Spleen (tissue), 11 donors: ENCODE data around the gene PTGER4. TPM values are rescaled to one million over a fixed set of nuclear protein-coding genes. Genes with fewer than 3 reads are reported as not detected.

Source experiments
- DNase-seq: peaks from one replicate; pipeline ENCODE4 v3.0.0-alpha.2; 2020
- H3K27ac ChIP-seq, 8 donors: fragments of 200-600 bp; sonication (generic) in 7 of 8; 1 replicate in 4 of 8; 2 replicates in 4 of 8; pipeline versions ENCODE4 v1.5.0 to v1.8.0; 2016 to 2021; ENCODE audit warnings: inconsistent platforms in 4 of 8, mild to moderate bottlenecking in 4 of 8, moderate library complexity in 1 of 8
- H3K27me3 ChIP-seq, 7 donors: fragments of 200-600 bp; sonication (generic) in 6 of 7; replicated peaks in 1 of 7; 1 replicate in 4 of 7; 2 replicates in 3 of 7; pipeline versions ENCODE4 v1.5.0 to v1.8.0; 2016 to 2021; ENCODE audit warnings: inconsistent platforms in 3 of 7, mild to moderate bottlenecking in 1 of 7
- H3K36me3 ChIP-seq, 6 donors: fragments of 200-600 bp; sonication (generic) in 5 of 6; 1 replicate in 4 of 6; 2 replicates in 2 of 6; pipeline versions ENCODE4 v1.5.0 to v1.8.0; 2016 to 2021; ENCODE audit warnings: inconsistent platforms in 2 of 6
- H3K4me1 ChIP-seq, 6 donors: fragments of 200-600 bp; sonication (generic) in 5 of 6; 1 replicate in 3 of 6; 2 replicates in 3 of 6; pipeline versions ENCODE4 v1.5.0 to v1.8.0; 2016 to 2021; ENCODE audit warnings: inconsistent platforms in 3 of 6
- H3K4me3 ChIP-seq, 8 donors: fragments of 200-600 bp; sonication (generic) in 7 of 8; 1 replicate in 4 of 8; 2 replicates in 4 of 8; pipeline versions ENCODE4 v1.5.0 to v1.8.0; 2016 to 2021; ENCODE audit warnings: inconsistent platforms in 4 of 8, mild to moderate bottlenecking in 4 of 8, moderate library complexity in 2 of 8
- H3K9me3 ChIP-seq, 8 donors: fragments of 200-600 bp; sonication (generic) in 7 of 8; 1 replicate in 4 of 8; 2 replicates in 4 of 8; pipeline versions ENCODE4 v1.5.0 to v1.8.0; 2016 to 2021; ENCODE audit warnings: inconsistent platforms in 4 of 8
- CTCF ChIP-seq, 11 experiments: fragments of 200-600 bp in 7 of 11; fragments of 450-650 bp in 4 of 11; sonication (generic) in 4 of 11; IDR thresholded peaks in 8 of 11; conservative IDR thresholded peaks in 3 of 11; 1 replicate in 7 of 11; 2 replicates in 4 of 11; pipeline versions ENCODE4 v1.4.0 to v1.8.0; 2016 to 2021; ENCODE audit warnings: antibody characterized with exemption in 11 of 11, inconsistent platforms in 4 of 11, mild to moderate bottlenecking in 1 of 11
- POLR2A ChIP-seq, 3 donors: fragments of 450-650 bp; IDR thresholded peaks; one replicate each; pipeline ENCODE4 v1.5.1; 2017; ENCODE audit warnings: antibody characterized with exemption in 3 of 3, mild to moderate bottlenecking in 1 of 3
- POLR2AphosphoS5 ChIP-seq, 3 donors: sonication (generic); formaldehyde crosslinking; IDR thresholded peaks; one replicate each; pipeline ENCODE4 v1.5.1; 2017; ENCODE audit warnings: antibody characterized with exemption in 3 of 3
- WGBS, 5 donors: extraction: QIAGEN DNeasy Blood & Tissue Kit in 3 of 5; methylation state at CpG; one replicate each; pipeline versions ENCODE4 v1.1.5 to v1.1.7; 2013 to 2018; 5-methylcytosine and 5-hydroxymethylcytosine counted together
- intact Hi-C: fragments of 100-400 bp; cut with DNase I; formaldehyde crosslinking; loops from one replicate; pipeline ENCODE4 v1.15.0; 2023; ENCODE audit warnings: low total_unique reads
- polyA plus RNA-seq, 3 donors: library from polyadenylated mRNA; stranded (reverse); fragments of 200-250 nt; gene quantifications; one replicate each; pipeline ENCODE4 v1.2.1, GENCODE V29; 2013
- total RNA-seq, 7 donors: library from RNA; depleted of rRNA in 3 of 7; stranded (reverse); fragments of >200 nt in 3 of 7; fragmentation: NEBNext Ultra II Directional in 4 of 7; extraction: Animal tissue kit (Norgen Biotek cat#: 25700) in 4 of 7; gene quantifications; one replicate each; pipeline versions ENCODE4 v1.1.0 to v1.2.1, GENCODE V29; 2016 to 2021
- donor health status: healthy with polysubstance abuse.
- donor health status: DM: no; HTN: no; CAD: no; lungs with moderate emphysema.
- donor health status: DM: no; HTN: no; CAD: no.
- donor health status: Bipolar disorder and iron deficiency.
- donor health status: healthy.
- donor health status: DM: no; HTN: no; CAD: no.
- donor health status: DM: yes; HTN: yes; CAD: no.

PTGER4 gene
- total and polyA plus RNA-seq, 10 donors: 4.2 to 108 (median 33.2) TPM

DNA sequence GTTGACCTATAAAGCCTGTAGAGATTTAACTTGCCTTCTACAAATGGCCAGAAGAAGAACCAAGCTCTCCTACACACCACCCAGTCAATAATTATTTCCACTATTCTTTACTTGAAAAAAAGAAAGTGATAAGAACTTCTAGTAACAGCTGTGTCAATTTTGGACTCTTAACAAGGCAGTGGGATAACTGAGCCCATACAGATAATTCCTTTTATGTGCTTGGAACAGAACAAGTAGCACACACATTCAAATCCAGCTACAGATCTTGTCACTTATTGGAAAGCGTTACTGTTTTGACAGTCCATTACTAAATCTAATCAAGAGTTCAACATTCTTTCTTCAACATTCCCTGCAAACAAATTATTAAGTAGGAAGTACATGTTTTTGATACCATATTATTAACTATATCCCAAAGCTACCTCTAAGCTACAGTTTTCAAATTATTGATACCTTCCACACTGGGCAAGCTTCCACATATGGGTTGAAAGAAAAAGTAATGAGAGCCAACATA, 6.3 kb downstream of the PTGER4 start:
- DNase-seq: no peak
- 62 to 87% (median 73%) methylated on average over 1 of the region's 1 CpG for WGBS, 5 donors
- intact Hi-C loops: loop anchor here (5.0 to 10.0 kb wide), 3 partner anchors 321 to 734 kb away; no protein-coding TSS in a partner anchor
- Histone ChIP-seq H3K4me3 (peak overlapping the region in 6 of 8 donors; percentile 9 to 91 (median 68)), H3K9me3 (no peaks in the 10 kb centered on the region), H3K36me3 (peaks cover 0 to 40% (median 0%) of the 10 kb centered on the region in 6 donors), H3K4me1 (peaks cover 18 to 100% (median 89%) of the 10 kb centered on the region in 6 donors), H3K27me3 (peaks cover 0 to 9% (median 0%) of the 10 kb centered on the region in 7 donors), H3K27ac (peak overlapping the region; percentile 8 to 97 (median 88))
- TF ChIP-seq POLR2A (IDR thresholded peaks at IDR 0.05) (no peak), POLR2AphosphoS5 (IDR thresholded peaks at IDR 0.05) (no peak)

DNA sequence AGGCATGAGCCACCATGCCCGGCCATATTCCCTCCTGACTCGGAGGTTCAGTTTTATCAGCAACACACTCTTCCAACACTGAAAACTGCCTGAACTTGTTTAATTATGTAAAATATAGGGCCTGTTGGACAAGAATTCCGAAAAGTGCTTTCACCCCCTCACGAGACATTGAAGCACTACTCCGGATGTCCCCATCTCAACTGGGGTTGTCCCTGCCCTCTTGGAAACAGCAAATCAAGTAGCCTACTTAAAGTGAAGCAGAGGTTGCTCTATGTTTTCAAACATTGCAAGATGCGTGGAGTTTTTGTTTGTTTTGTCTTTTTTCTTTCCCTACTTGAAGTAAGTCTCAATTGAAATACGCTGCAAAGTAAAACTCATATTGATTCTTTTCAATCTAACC, 7.6 kb downstream of the PTGER4 start:
- peaks cover 0 to 45% (median 8%) of the 10 kb centered on the region in 6 donors for H3K36me3 ChIP-seq
- 63 to 78% (median 68%) methylated on average over 7 of the region's 7 CpGs for WGBS, 5 donors
- H3K4me1 ChIP-seq: peaks cover 18 to 99% (median 82%) of the 10 kb centered on the region in 6 donors
- DNase-seq: no peak
- H3K27me3 ChIP-seq: no peaks in the 10 kb centered on the region
- H3K27ac ChIP-seq: peak overlapping the region in 7 of 8 donors; percentile 8 to 97 (median 90)
- peak in 1 of 3 donors; percentile 29 for TF ChIP-seq POLR2AphosphoS5 (IDR thresholded peaks at IDR 0.05)
- no peak for TF ChIP-seq POLR2A (IDR thresholded peaks at IDR 0.05)
- intact Hi-C loops: loop anchor here (5.0 to 10.0 kb wide), 3 partner anchors 323 to 735 kb away; no protein-coding TSS in a partner anchor
- peak overlapping the region in 4 of 8 donors; percentile 2 to 91 (median 46) for H3K4me3 ChIP-seq
- no peaks in the 10 kb centered on the region for H3K9me3 ChIP-seq

- H3K27me3 ChIP-seq: no peaks in the 10 kb centered on the region
- H3K4me1 ChIP-seq: peaks cover 18 to 97% (median 72%) of the 10 kb centered on the region in 6 donors
- no peaks in the 10 kb centered on the region for H3K9me3 ChIP-seq
- H3K4me3 ChIP-seq: peak overlapping the region in 4 of 8 donors; percentile 4 to 91 (median 44)
- peaks cover 0 to 54% (median 15%) of the 10 kb centered on the region in 6 donors for H3K36me3 ChIP-seq
- WGBS, 5 donors: 2 to 3% (median 2%) methylated on average over 8 of the region's 8 CpGs
- intact Hi-C loops: loop anchor here (5.0 to 10.0 kb wide), 3 partner anchors 323 to 736 kb away; no protein-coding TSS in a partner anchor
- peak; percentile 88 for DNase-seq
- TF ChIP-seq POLR2AphosphoS5 (IDR thresholded peaks at IDR 0.05): peak in 1 of 3 donors; percentile 77
- peak; percentile 82 to 93 (median 87) for TF ChIP-seq CTCF (IDR thresholded peaks at IDR 0.05 in 8 of 11, conservative IDR thresholded peaks at IDR 0.05 in 3 of 11)
- no peak for TF ChIP-seq POLR2A (IDR thresholded peaks at IDR 0.05)
- H3K27ac ChIP-seq: peak overlapping the region in 6 of 8 donors; percentile 8 to 97 (median 90)
Observed at GRCh38 chr5:40688127-40688761, 8.5 kb downstream of the PTGER4 start.

- intact Hi-C loops: loop anchor here (5.0 to 10.0 kb wide), 3 partner anchors 324 to 737 kb away; no protein-coding TSS in a partner anchor
- peak overlapping the region in 3 of 8 donors; percentile 93 to 97 (median 95) for H3K27ac ChIP-seq
- H3K4me3 ChIP-seq: no peak overlapping the region
- peaks cover 0 to 62% (median 18%) of the 10 kb centered on the region in 6 donors for H3K36me3 ChIP-seq
- H3K4me1 ChIP-seq: peaks cover 18 to 92% (median 67%) of the 10 kb centered on the region in 6 donors
- TF ChIP-seq CTCF (IDR thresholded peaks at IDR 0.05 in 8 of 11, conservative IDR thresholded peaks at IDR 0.05 in 3 of 11) (no peak), POLR2AphosphoS5 (IDR thresholded peaks at IDR 0.05) (no peak)
- no peak for DNase-seq
- H3K9me3 ChIP-seq: no peaks in the 10 kb centered on the region
- no peaks in the 10 kb centered on the region for H3K27me3 ChIP-seq
Observed at GRCh38 chr5:40688996-40689395, 9.3 kb downstream of the PTGER4 start.

GRCh38 chr5:40689438-40689837, 9.7 kb downstream of the PTGER4 start:
- intact Hi-C loops: loop anchor here (5.0 to 10.0 kb wide), 3 partner anchors 325 to 737 kb away; no protein-coding TSS in a partner anchor
- DNase-seq: no peak
- H3K4me3 ChIP-seq: no peak overlapping the region
- H3K27me3 ChIP-seq: no peaks in the 10 kb centered on the region
- peaks cover 18 to 87% (median 63%) of the 10 kb centered on the region in 6 donors for H3K4me1 ChIP-seq
- no peaks in the 10 kb centered on the region for H3K9me3 ChIP-seq
- peaks cover 0 to 66% (median 22%) of the 10 kb centered on the region in 6 donors for H3K36me3 ChIP-seq
- H3K27ac ChIP-seq: peak overlapping the region in 1 of 8 donors; percentile 95
- 38 to 45% (median 40%) methylated on average over 3 of the region's 3 CpGs for WGBS, 5 donors
- no peak for TF ChIP-seq POLR2AphosphoS5 (IDR thresholded peaks at IDR 0.05)
- no peak for TF ChIP-seq CTCF (IDR thresholded peaks at IDR 0.05 in 8 of 11, conservative IDR thresholded peaks at IDR 0.05 in 3 of 11)
- no peak for TF ChIP-seq POLR2A (IDR thresholded peaks at IDR 0.05)
